ENCODE results near the gene PGM2.
A peak's percentile ranks its signal among the peaks of the same experiment; 100 is the strongest.
"Not testable (repeated sequence)": the region's sequence is repeated elsewhere in the genome, so short reads cannot be mapped to it uniquely, and the experiment has no call there.

The PGM2 gene

DNA sequence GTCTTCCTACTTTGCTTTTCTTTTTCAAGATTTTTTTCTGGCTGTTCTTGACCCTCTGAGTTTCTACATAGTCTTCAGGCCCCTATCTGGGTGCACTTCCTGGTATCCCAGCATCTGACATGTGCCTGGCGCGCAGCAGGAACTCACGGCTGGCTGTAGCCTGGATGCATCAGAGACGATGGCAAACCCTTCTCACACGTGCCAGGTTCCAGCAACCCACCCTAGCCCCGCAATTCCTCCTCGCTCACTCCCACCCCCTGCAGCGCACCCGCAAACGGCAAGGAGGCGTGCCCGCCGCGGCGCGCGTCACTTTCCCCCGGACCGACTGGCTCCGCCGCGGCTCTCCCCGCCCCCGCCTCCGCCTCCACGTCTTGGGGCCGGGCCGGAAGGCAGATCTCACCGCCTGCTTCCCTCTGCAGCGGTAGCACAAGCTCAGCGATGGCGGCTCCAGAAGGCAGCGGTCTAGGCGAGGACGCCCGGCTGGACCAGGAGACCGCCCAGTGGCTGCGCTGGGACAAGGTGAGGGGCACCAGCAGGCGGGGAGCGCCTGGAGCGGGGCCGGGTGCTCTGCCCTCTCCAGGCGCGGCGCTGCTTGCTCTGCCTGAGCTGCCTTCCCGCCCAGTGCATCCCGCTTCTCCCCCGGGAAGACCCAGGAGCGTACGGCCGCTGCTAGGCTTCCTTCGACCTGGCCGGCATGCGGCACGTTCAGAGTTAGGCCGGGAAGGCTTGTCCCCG, at the start of gene PGM2:
Gene PGM2 (plus strand): TSS at position 392 of the 735 bp plus-strand sequence. CDS start 47 bp downstream, at position 439.
- DNase-seq = peak; percentile 80

DNA sequence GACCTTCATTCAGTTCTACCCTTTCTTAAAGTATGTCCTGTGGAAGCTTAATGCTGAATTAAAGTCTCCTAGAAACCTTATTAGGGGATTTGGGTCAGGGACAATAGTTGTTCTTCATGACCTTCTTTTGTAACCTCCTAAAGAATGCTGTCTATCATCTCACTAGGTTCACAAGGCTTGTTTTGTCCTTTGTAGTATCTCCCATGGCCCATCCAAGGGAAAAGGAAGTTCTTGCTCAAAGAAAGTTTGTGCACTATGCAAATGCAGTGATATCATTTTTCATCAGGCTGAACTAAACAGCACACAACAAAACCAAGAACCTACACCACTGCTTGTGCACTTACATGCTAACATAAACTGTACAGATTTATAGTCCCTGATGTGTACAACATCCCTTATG, 46.6 kb upstream of the PGM2 start:
- DNase-seq = no peak

DNA sequence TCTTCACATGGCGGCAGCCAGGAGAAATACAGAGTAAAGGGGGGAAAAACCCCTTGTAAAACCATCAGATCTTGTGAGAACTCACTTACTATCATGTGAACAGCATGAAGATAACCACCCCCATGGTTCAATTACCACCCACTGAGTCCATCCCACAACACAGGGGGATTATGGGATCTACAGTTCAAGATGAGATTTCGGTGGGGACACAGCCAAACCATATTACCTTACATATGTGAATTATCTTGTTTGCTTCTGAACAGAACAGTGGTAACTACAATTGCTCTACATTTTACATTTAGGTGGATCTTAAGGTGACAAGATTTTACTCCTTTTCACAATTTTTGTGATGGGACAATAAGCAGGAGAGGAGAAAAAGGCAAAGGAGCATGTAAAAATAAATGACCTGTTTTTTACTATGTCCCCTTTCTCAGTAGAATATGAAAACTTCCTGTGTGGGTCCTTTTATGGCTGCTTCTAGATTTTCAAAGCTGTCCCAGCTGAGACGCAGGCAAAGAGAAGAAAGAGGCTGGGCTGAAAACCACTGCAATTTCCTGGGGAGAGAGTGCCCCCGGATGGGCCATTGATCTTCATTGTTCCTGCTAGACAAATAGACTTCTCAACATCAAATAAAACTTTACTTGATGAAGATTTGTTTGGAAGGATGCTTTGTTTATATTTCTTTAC, 45.9 kb upstream of the PGM2 start:
- peak; percentile 61 for DNase-seq

DNA sequence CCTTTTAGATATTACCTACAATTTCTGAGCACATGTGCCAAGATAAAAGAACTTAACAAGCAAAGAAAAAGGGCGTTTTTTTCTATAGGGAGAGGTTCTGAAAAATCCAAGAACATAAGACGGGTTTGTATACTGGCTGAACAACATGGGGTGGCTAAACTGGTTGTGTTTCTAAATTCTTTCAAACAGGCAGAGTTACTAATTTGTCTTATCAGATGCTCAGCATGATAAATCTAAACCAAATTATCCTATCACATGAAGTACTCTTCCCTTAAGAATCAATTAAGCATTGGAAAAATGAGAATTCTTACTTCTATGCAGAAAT, 45.4 kb upstream of the PGM2 start:
- DNase-seq = no peak

DNA sequence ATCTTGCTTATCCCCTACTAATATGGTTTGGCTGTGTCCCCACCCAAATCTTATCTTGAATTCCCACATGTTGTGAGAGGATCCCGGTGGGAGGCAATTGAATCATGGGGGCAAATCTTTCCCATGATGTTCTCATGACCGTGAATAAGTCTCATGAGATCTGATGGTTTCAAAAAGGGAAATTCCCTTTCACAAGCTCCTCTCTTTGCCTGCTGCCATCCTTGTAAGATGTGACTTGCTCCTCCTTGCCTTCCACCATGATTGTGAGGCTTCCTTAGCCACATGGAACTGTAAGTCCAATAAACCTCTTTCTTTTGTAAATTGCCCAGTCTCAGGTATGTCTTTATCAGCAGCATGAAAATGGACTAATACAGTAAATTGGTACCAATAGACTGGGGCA, 40.2 kb upstream of the PGM2 start:
- not testable (repeated sequence) for DNase-seq

DNA sequence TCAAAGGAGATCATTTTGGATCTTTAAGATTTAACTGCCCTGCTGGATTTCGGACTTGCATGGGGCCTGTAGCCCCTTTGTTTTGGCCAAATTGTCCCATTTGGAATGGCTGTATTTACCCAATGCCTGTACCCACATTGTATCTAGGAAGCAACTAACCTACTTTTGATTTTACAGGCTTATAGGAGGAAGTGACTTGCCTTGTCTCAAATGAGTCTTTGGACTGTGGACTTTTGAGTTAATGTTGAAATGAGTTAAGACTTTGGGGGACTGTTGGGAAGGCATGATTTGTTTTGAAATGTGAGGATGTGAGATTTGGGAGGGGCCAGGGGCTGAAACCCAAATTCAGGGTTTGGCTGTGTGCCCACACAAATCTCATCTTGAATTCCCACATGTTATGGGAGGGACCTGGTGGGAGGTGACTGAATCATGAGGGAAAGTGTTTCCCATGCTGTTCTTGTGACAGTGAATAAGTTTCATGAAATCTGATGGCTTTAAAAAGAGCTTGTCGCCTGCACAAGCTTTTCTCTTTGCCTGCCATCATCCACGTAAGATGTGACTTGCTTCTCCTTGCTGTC, 38.5 kb upstream of the PGM2 start:
- not testable (repeated sequence) for DNase-seq

DNA sequence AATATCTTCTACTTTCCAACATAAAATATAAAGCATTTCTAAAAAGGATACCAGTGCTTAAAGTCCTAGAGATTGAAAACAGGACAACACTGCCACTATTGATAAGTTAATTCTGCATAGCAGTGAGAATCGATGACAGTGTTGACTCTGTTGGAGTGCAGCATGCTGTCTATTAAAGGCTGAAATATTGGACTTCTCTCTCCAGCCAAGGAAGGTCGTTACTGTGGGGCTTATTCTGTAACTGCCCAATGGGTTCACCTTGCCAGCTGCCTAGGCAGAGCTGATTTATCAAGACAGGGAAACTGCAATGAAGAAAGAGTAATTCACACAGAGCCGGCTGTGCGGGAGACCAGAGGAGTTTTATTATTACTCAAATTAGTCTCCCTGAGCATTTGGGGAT, 37.7 kb upstream of the PGM2 start:
- no peak for DNase-seq

DNA sequence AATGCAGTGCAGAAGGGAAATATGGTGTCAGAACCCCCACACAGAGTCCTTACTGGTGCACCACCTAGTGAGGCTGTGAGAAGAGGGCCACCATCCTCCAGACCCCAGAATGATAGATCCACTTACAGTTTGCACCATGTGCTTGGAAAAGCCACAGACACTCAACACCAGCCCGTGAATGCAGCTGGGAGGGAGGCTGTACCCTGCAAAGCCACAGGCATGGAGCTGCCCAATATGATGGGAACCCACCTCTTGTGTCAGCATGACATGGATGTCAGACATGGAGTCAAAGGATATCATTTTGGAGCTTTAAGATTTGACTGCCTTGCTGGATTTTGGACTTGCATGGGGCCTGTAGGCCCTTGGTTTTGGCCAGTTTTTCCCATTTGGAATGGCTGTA, 34.2 kb upstream of the PGM2 start:
- DNase-seq = no peak

DNA sequence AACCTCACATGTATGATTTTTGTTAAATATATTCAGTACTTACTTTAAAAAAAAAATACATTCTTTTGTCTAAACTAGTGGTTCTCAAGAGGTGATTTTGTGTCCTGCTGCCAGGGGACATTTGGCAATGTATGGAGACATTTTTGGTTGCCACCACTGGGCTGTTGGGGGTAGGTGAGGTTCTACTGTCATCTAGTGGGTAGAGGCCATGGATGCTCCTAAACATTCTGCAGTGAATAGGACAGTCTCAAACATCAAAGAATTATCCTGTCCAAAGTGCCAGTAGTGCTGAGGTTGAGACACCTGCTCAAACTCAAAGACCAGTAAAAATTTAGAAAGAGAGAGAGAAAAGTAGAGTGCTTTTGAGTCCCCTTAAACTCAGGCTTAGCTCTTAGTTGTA, 32.9 kb upstream of the PGM2 start:
- peak; percentile 27 for DNase-seq

DNA sequence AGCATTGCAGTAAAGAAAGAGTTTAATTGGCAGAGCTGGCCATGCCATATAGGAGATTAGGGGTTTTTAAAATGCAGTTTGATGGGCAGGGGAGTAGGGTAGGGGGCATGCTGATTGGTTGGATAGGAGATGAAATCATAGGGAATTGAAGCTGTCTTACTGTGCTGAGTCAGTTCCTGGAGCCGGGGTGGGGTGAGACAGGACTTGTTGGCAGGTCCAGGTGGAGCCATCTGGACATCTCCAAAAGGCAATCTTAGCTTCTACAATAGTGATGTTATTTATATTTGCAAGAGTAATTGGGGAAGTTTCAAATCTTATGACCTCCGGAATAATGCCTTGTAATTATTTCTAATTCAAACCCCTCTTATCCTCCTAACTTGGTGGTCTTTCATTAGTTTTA, 32.4 kb upstream of the PGM2 start:
- DNase-seq = no peak

DNA sequence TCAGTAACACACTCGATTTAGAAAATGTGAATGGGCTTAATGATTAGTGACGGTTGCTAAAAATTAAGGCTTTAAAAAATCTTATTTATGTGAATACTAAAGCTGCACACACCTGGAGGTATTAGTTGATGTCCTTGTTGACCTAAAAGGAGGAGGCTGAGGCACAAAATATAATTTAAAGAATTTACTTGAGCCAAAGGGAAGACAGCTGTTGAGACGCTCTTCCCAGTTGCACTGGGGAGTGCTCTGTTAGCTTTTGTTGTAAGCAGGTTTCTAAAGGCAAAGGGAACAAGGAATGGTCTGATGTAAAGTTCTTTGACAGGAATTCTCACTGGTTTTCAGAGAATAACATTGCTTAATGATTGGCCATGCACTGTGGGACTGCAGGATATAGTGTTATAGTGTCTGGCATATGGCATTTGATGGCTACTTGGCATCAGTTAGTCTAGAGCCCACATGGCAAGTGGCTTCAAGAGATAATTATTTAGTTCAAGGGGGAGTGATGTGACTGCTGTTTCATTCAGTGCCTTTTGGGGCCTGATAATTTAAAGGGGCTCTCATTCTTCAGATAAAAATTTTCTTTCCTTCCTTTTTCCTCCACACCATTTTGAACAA, 30.8 kb upstream of the PGM2 start:
- DNase-seq = no peak

DNA sequence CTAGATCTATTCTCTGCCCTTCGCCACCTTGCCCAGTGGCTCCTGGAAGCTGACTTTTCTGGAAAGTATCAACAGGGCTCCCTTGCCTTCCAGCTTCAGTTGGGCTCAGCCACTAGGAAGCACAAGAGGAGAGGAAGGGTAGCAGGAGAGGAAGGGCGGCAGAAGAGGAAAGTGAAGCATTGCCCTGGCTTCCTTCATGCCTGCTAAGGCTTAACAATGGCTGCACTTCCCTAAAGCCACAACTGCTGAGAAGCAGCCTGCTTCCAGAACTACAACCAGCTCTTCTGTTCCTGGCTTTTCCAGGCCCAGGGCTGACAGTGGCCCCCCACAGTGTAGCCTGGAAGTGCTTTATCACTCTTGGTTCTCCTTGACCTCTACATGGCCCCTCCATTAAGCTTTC, 29.1 kb upstream of the PGM2 start:
- DNase-seq = peak; percentile 40

DNA sequence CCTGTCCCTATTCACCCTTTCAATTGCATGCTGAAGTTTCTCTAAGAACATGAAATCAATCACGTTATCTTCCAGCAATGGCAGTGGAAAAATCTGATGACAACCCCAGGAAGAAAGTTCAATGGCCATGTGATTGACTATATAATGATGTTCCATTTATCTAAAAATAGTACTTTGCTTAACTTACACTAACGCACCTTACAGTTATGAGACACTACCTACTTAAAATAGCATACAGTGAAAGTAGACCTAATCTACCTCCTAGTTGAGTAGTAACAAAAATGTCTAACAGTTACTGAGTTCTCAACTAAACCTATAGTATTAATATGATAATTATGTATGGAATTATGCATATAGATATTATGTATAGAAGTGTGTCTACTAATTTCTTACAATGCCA, 28.6 kb upstream of the PGM2 start:
- no peak for DNase-seq

DNA sequence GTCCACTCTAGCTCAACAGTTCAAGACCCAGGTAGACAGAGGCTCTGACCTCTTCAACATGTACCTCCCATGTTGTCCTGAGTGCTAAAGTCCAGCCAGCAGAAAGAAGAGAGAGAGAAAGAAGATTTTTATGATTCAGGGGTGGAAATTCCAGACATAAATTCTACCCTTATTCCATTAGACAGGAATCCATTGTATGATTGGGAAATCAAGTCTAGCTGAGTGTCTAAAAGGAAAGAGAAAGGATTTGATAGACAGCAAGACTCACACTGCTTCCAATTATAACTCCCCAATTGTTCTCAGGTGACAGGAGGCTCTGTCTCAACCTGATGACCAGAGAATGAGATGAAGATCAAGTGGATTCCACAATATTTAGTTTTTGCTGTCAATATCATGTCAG, 27.9 kb upstream of the PGM2 start:
- DNase-seq = no peak

DNA sequence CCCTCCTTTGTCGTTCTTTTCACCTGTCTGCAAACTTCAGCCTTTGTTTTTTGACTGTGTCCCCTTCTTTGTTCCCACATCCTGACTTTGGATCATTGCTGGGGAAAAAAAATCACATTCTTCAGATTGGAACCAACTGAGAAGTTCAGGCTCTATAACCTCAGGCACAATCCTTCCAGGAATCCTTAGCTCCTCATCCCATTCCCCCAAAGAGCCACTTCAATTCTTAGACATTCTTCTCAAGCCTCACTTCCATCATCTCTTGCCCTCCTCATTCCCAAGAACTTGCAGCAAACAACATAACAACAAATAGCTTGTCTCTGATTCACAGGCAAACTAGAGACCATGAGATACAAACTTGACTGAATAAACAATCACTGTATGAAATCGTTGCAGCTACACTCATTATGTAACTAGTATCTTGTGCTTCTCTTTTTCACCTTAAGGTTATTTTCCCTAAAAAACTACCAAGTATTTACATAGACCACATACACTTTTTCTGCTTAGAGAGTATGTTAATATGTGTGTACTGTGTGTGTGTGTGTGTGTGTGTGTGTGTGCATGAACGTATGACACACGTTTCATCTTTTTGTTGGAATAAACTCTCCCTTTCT, 26.4 kb upstream of the PGM2 start:
- DNase-seq = no peak

DNA sequence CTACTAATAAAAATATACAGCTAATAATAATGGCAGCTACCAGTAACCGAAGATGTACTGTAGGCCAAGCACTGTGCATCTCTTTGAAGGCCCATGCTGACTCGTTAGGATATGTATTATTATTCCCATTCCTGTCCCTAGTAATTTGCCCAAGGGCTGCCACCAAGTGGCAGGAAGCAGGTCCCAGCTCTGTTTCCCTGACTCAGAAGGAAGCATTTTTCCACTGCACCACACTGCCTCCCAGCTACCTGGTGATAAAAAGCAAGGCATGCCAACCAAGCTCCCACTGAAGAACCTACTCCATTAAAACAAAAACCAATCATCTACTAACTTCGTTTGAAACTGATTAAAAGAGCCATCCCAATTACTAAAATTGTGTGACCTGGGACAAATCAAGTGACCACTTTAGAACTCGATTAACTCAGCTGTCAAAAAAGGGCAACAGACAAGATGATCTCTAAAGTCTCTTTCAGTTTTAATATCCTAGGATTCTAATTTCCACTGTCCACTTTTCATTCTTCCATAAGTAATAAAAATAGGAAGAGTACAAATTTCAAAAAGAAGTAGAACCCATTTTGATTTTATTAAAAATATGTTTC, 24.3 kb upstream of the PGM2 start:
- no peak for DNase-seq

DNA sequence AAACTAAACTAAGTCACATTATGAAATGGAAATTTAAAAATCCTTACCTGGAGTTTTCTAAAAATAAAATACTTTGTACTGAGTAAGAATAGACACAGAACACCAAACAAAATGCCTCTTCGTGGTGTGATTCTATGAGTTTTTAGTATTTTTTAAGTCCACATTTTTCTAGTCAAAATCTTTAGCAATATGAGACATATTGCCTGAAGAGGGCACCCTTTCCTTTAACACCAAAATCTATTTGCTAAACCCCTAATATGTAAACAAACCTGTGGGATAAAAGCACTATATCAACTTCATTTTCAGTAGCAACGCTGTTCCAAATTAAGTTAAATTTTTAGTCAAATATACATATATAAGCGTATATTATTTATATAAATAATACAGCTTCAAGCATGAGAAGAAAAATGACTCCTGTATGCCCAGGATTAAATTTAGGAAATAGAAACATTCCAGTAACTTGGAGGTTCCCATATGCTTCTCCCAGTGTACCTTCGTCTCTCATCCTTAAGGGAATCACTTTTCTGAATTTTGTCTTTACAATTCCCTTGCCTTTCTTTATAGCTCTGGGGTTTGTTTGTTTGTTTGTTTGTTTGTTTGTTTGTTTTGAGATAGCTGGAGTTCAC, 23.0 kb upstream of the PGM2 start:
- DNase-seq = peak; percentile 66

DNA sequence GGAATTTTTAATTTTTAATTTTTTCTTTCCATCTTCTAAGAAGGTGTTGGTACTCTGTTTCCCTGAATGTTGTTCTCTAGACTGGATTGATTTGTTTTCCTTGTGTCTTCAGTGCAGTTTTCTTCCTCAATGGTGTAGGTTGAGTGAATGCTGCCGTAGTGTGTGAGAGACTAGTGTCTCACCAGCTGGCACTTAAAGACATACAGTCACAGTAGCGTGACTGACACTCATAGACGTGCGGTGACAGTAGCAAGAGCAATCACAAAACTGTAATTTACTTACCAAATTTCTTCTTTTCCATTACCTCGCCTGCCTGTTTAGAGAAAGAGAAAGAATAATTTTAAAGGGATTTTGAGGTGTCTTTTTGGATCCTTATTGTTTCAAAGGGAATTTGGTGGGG, 21.4 kb upstream of the PGM2 start:
- DNase-seq = no peak

DNA sequence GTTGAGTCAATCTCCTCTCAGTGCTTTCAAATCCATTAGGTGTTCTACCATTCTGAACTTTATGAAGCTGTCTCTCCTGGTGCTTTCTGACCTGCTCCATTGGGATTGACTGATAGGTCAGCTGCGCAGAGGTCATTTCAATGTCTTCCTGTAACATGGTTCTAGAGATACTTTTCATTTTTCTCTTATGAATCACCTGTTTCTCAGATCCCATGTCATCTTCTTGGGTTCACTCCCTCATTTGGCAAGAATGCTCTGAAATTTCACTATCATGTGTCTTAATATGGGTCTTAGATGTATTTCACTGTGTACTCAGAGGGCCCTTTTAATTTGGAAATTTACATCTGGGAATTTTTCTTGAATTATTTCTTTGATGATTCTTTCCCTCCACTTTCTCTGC, 13.8 kb upstream of the PGM2 start:
- no peak for DNase-seq

DNA sequence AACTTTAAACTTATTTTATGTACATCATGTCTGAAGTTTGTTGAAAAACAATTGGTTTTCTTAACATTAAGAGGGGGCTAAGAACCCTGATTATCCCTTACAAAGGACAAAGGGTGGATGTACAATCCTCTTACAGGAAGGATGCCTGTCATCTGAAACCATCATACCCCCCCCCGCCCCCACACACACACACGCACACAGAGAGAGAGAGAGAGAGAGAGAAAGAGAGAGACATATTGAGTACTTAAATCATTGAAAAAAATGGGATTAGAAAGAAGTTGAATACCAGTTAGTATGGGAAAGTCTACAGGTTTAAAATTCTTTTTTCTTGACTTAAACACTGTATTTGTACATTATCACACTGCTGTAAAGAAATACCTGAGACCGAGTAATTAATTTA, 10.9 kb upstream of the PGM2 start:
- DNase-seq = no peak

DNA sequence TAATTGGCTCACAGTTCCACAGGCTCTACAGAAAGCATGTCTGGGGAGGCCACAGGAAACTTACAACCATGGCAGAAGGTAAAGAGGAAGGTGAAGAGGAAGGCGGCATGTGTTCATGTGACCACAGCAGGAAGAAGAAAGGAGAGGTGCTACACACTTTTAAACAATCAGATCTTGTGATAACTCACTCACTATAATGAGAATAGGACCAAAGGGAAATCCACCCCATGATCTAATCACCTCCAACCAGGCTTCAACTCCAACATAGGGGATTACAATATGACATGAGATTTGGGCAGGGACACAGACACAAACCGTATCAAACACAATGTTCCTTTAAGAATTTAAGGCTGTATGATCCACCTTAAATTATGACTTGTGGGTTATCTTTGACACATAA, 10.5 kb upstream of the PGM2 start:
- no peak for DNase-seq

DNA sequence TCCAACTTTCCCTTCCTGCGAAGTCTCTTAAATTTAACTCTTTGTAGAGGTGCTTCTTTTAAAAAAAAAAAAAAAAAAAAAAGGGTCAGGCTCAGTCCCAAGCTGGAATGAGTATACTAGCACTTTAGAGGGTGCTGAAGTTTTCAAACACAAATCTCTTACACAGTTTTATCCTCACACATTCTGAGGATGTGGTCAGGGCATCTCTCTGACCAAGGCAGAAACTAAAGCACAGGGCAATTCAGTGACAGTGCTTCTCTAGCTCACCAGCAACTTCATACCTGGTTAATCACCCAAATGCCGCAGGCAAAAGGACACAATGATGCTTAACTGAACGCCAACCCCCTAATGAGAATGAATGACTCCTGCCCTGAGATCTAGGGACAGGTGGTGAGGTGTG, 9.8 kb upstream of the PGM2 start:
- no peak for DNase-seq

DNA sequence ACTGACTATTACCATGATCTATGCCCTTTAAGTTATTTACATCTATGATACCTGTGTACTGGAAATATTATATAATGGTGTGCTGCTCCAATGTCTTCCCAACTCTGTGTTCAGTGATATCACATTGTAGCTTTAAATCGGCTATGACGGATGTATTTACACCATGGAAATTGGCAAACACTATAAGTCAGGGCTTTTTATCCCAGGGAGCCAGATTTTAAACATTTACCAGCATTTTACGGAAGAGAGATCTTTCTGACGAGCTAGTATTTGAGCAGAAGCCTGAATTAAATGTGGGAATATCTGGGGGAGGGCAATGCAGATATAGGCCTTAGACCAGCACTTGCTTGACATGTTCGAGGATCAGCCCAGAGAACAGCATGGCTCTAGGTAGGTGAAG, 7.7 kb upstream of the PGM2 start:
- no peak for DNase-seq

Data from MV-4-11 (cell line).